ENCODE measurements around the gene FGF8. TPM values are rescaled to one million over a fixed set of nuclear protein-coding genes. Genes with fewer than 3 reads are reported as not detected.

Gene FGF8
- total RNA-seq, 2 experiments from 2014 or later: not detected

GRCh38 chr10:101772895-101773761 is 2.8 kb downstream of the FGF8 start:
- H3K36me3 Mint-ChIP-seq (ENCODE audit: low read depth): peaks cover 9% of the 10 kb centered on the region
- H3K27ac Mint-ChIP-seq: no peak overlapping the region
- CTCF ChIA-PET: interaction anchor here (0.5 to 1.9 kb wide), 8 partner anchors 8 to 559 kb away, joined by 3 to 6 read pairs (median 4); no protein-coding TSS in a partner anchor
- H3K9me3 Mint-ChIP-seq: no peaks in the 10 kb centered on the region
- peaks cover 17% of the 10 kb centered on the region for H3K4me1 Mint-ChIP-seq (ENCODE audit: low read depth)
- intact Hi-C loops (cut with micrococcal nuclease): no loop called here
- H3K27me3 Mint-ChIP-seq (ENCODE audit: low read depth): peaks cover 62% of the 10 kb centered on the region
- no peak overlapping the region for H3K4me3 Mint-ChIP-seq
- no peak for DNase-seq

GRCh38 chr10:101772017-101772894 is 3.7 kb downstream of the FGF8 start:
- CTCF ChIA-PET: interaction anchor here (0.5 to 1.9 kb wide), 9 partner anchors 9 to 611 kb away, joined by 3 to 6 read pairs (median 3); partner anchors contain the start of gene KCNIP2
- Mint-ChIP-seq H3K36me3 (ENCODE audit: low read depth) (peaks cover 1% of the 10 kb centered on the region), H3K9me3 (no peaks in the 10 kb centered on the region), H3K27me3 (ENCODE audit: low read depth) (peaks cover 54% of the 10 kb centered on the region), H3K4me1 (ENCODE audit: low read depth) (peaks cover 17% of the 10 kb centered on the region), H3K4me3 (no peak overlapping the region), H3K27ac (no peak overlapping the region)
- DNase-seq: no peak
- intact Hi-C loops (cut with micrococcal nuclease): no loop called here

GRCh38 chr10:101771380-101771779 is 4.5 kb downstream of the FGF8 start:
- no peak for DNase-seq
- peaks cover 47% of the 10 kb centered on the region for H3K27me3 Mint-ChIP-seq (ENCODE audit: low read depth)
- no peak overlapping the region for H3K4me3 Mint-ChIP-seq
- H3K9me3 Mint-ChIP-seq: no peaks in the 10 kb centered on the region
- H3K27ac Mint-ChIP-seq: no peak overlapping the region
- peaks cover 17% of the 10 kb centered on the region for H3K4me1 Mint-ChIP-seq (ENCODE audit: low read depth)
- intact Hi-C loops (cut with micrococcal nuclease): no loop called here
- CTCF ChIA-PET: interaction anchor here (0.6 to 1.9 kb wide), 5 partner anchors 10 to 610 kb away, joined by 3 to 6 read pairs (median 3); partner anchors contain the start of gene KCNIP2
- no peaks in the 10 kb centered on the region for H3K36me3 Mint-ChIP-seq (ENCODE audit: low read depth)

- CTCF ChIA-PET: interaction anchor here (0.6 to 0.7 kb wide), 2 partner anchors 166 to 200 kb away, joined by 3 to 7 read pairs; no protein-coding TSS in a partner anchor
- Mint-ChIP-seq H3K4me3 (no peak overlapping the region), H3K27ac (no peak overlapping the region), H3K36me3 (ENCODE audit: low read depth) (no peaks in the 10 kb centered on the region), H3K4me1 (ENCODE audit: low read depth) (peaks cover 17% of the 10 kb centered on the region), H3K27me3 (ENCODE audit: low read depth) (peaks cover 50% of the 10 kb centered on the region), H3K9me3 (no peaks in the 10 kb centered on the region)
- DNase-seq: no peak
- intact Hi-C loops (cut with micrococcal nuclease): no loop called here
Measured at GRCh38 chr10:101770331-101771215, 5.3 kb downstream of the FGF8 start.

- CTCF ChIA-PET: interaction anchor here (0.7 to 2.7 kb wide), 2 partner anchors 11 to 165 kb away, joined by 7 to 13 read pairs; no protein-coding TSS in a partner anchor
- Mint-ChIP-seq H3K36me3 (ENCODE audit: low read depth) (no peaks in the 10 kb centered on the region), H3K27me3 (ENCODE audit: low read depth) (peaks cover 42% of the 10 kb centered on the region), H3K27ac (no peak overlapping the region), H3K4me1 (ENCODE audit: low read depth) (peaks cover 13% of the 10 kb centered on the region), H3K4me3 (no peak overlapping the region), H3K9me3 (no peaks in the 10 kb centered on the region)
- no peak for DNase-seq
- intact Hi-C loops (cut with micrococcal nuclease): no loop called here
Measured at GRCh38 chr10:101769541-101770180, 6.3 kb downstream of the FGF8 start.

- DNase-seq: no peak
- peaks cover 5% of the 10 kb centered on the region for H3K4me1 Mint-ChIP-seq (ENCODE audit: low read depth)
- H3K36me3 Mint-ChIP-seq (ENCODE audit: low read depth): no peaks in the 10 kb centered on the region
- no peak overlapping the region for H3K27ac Mint-ChIP-seq
- no peak overlapping the region for H3K4me3 Mint-ChIP-seq
- no peaks in the 10 kb centered on the region for H3K9me3 Mint-ChIP-seq
- peaks cover 33% of the 10 kb centered on the region for H3K27me3 Mint-ChIP-seq (ENCODE audit: low read depth)
- CTCF ChIA-PET: interaction anchor here (2.7 kb wide), 1 partner anchor 12 kb away, joined by 13 read pairs; no protein-coding TSS in a partner anchor
- intact Hi-C loops (cut with micrococcal nuclease): no loop called here
Measured at GRCh38 chr10:101768791-101769170, 7.1 kb downstream of the FGF8 start.

GRCh38 chr10:101767966-101768790 is 7.7 kb downstream of the FGF8 start:
- H3K27ac Mint-ChIP-seq: no peak overlapping the region
- intact Hi-C loops (cut with micrococcal nuclease): no loop called here
- H3K4me3 Mint-ChIP-seq: no peak overlapping the region
- H3K36me3 Mint-ChIP-seq (ENCODE audit: low read depth): no peaks in the 10 kb centered on the region
- CTCF ChIA-PET: interaction anchor here (2.7 kb wide), 1 partner anchor 13 kb away, joined by 13 read pairs; no protein-coding TSS in a partner anchor
- no peaks in the 10 kb centered on the region for H3K9me3 Mint-ChIP-seq
- no peak for DNase-seq
- H3K27me3 Mint-ChIP-seq (ENCODE audit: low read depth): peaks cover 27% of the 10 kb centered on the region
- H3K4me1 Mint-ChIP-seq (ENCODE audit: low read depth): no peaks in the 10 kb centered on the region

GRCh38 chr10:101767600-101767945 is 8.3 kb downstream of the FGF8 start:
- intact Hi-C loops (cut with micrococcal nuclease): no loop called here
- H3K27me3 Mint-ChIP-seq (ENCODE audit: low read depth): peaks cover 21% of the 10 kb centered on the region
- H3K4me3 Mint-ChIP-seq: no peak overlapping the region
- H3K4me1 Mint-ChIP-seq (ENCODE audit: low read depth): no peaks in the 10 kb centered on the region
- DNase-seq: no peak
- CTCF ChIA-PET: interaction anchor here (2.7 kb wide), 1 partner anchor 13 kb away, joined by 13 read pairs; no protein-coding TSS in a partner anchor
- H3K27ac Mint-ChIP-seq: no peak overlapping the region
- H3K9me3 Mint-ChIP-seq: no peaks in the 10 kb centered on the region
- H3K36me3 Mint-ChIP-seq (ENCODE audit: low read depth): no peaks in the 10 kb centered on the region

GRCh38 chr10:101766753-101767599 is 8.9 kb downstream of the FGF8 start:
- DNase-seq: no peak
- Mint-ChIP-seq H3K27me3 (ENCODE audit: low read depth) (peaks cover 15% of the 10 kb centered on the region), H3K4me1 (ENCODE audit: low read depth) (no peaks in the 10 kb centered on the region), H3K4me3 (no peak overlapping the region), H3K36me3 (ENCODE audit: low read depth) (no peaks in the 10 kb centered on the region), H3K27ac (no peak overlapping the region), H3K9me3 (no peaks in the 10 kb centered on the region)
- CTCF ChIA-PET: interaction anchor here (0.6 to 2.7 kb wide), 2 partner anchors 14 to 596 kb away, joined by 3 to 13 read pairs; no protein-coding TSS in a partner anchor
- intact Hi-C loops (cut with micrococcal nuclease): no loop called here

GRCh38 chr10:101766306-101766705 is 9.6 kb downstream of the FGF8 start:
- H3K27ac Mint-ChIP-seq: no peak overlapping the region
- no peak for DNase-seq
- H3K9me3 Mint-ChIP-seq: no peaks in the 10 kb centered on the region
- CTCF ChIA-PET: interaction anchor here (0.6 kb wide), 1 partner anchor 595 kb away, joined by 3 read pairs; no protein-coding TSS in a partner anchor
- no peaks in the 10 kb centered on the region for H3K36me3 Mint-ChIP-seq (ENCODE audit: low read depth)
- intact Hi-C loops (cut with micrococcal nuclease): no loop called here
- H3K27me3 Mint-ChIP-seq (ENCODE audit: low read depth): peaks cover 9% of the 10 kb centered on the region
- no peak overlapping the region for H3K4me3 Mint-ChIP-seq
- no peaks in the 10 kb centered on the region for H3K4me1 Mint-ChIP-seq (ENCODE audit: low read depth)
